GDM1 (cell line): ENCODE results near the gene MAML2.
A peak's percentile ranks its signal among the peaks of the same experiment; 100 is the strongest.

Experiments used
- DNase-seq: peaks from one replicate; lab custom pipeline; 2025; lab: John Stamatoyannopoulos, UW

MAML2 gene

DNA sequence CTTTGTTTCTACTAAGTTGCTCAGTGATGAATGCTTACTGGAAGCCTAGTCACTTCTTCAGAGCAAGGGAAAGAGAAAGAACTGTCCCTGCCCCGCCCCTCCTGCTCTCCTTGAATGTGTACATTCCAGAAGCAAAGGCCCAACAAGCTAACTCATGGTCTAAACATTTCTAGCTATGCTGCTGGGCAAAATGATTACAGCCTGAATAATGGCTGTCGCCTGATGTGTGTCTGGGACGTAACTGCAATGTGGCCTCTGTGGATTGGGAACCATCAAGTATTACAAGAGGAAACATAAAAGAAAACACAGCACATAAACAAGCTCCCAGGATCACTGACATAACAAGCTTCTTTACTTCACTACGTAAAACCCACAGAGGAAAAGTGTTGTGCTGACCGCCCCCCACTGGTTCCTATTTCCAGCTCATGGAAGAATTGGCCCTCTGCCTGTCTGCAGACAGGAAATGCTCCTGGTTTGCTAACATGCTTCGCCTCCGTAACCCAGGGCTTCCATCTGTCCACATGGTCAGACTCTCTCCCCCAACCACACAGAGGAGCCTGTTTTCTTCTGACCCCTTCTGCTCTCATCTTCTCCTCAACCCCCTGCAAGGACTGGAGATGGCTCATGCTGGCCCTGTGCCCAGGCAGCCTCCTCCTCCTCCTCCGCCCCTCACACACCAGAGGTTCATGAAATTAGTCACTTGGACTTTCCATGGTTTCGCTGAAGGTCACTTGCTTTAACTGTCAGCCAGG lies 187.2 kb downstream of the MAML2 start:
- DNase-seq: no peak

DNA sequence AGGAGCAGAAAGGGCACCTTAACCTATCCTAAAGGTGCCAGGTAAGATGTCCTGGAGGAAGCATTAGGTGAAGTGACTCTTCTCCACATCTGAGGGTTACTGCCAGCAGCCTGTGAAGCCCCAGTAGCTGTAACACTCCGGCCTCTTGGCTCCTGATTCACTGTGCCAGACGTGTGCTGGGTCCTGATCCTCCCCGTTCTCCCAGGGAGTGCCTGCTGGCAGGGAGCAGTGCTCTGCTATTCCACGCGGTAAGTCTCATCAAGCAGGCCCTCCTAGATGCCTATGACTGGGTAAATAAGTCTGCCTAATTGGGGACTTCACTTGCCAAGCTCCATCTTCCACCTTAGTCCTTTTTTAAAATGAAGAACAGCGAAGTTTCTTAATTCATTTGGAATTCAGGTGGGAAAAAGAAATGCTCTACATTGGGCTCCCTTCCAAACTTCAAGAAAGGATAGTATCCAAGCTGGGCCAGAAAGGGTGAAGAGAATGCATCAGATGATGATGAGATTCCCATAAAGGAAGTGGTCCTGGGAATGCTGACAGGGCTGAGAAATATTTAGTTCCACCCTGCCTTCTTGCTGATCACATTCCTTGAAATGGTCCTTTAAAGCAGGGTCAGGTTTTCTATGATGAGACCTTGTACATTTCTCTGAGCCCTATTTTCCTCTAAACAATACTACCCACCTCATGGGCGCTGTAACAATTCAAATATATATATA lies 188.0 kb downstream of the MAML2 start:
- DNase-seq: no peak

DNA sequence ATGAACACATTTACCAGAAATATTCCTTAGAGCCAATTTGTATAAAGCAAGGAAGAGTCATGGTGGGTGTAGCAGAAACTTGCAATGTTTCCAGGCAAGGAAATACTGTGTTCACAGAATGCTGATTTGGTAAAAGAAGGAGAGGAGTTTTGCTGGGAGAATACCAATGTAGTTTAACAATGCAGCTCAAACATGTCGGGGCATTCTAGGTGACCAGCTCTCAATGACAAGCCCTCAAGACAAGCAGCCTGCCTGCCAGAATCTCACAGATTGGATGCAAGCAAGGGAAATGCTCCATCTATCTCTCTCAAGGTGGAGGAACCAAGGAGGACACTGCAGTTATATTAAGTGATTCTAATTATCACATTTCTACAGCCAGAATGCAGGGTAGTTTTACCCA lies 190.4 kb downstream of the MAML2 start:
- DNase-seq: no peak

DNA sequence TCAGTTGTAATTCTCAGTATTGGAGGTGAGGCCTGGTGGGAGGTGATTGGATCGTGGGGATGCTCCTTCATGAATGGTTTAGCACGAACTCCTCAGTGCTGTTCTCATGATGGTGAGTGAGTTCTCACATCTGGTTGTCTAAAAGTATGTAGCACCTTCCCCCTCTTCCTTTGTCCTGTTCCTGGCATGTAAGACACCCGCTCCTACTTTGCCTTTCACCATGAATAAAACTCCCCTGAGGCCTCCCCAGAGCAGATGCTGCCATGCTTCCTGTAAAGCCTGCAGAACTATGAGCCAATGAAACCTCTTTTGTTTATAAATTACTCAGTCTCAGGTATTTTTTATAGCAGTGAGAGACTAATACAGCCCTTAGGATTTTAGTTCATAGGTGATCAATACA lies 191.5 kb downstream of the MAML2 start:
- no peak for DNase-seq

DNA sequence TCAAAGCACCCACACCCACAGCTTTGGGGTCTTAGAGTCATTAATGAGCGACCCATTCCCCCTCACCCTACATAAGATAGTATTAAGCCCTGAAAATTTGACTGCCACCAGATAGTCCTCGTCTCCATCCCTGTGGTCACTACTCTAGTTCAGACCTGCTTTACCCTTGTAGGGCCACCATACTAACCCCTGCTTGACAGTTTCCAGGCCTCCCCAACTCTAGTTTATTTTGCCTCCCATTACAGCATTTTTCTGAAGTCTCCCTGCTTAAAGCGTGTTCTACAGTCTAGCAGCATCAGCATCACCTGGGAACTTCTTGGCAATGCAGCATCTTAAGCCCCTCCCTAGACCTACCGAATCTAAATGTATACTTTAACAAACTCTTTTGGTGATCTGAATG lies 192.4 kb downstream of the MAML2 start:
- DNase-seq: no peak

DNA sequence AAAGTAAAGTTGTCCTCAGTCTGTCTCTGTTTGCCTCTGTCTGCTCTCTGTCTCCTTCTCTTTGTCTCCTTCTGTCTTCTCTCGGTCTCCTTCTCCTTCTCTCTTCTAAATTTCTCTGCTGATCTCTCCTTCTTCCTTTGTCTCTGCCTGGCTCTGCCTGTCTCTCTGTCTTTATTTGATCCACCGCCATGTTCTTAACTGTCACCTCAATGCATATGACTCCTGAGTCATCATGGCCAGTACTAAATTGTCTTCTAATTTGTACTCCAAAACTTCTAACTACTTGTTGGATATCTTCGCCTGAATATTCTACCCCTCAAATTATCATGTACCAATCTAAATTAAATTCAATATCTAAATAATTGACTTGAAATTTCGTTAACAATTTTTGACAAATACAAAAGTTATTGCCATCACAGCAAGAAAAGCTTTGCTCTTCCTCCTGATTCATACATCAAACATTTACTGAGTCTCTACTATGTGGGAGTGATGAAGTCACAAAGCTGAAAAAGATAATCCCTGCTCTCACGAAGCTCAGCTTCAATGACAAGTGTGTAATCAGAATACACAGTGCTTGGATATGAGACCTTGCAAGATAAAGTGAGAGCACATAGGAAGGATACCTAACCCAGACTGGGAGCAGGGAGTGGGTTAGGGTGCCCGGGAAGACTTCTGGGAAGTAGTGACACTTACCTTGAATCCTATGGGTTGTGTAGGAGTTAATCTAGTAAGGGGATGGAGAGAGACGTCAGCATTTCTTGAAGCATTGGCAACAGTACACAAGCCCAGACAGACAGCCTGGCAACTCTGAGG lies 193.0 kb downstream of the MAML2 start:
- DNase-seq: no peak

DNA sequence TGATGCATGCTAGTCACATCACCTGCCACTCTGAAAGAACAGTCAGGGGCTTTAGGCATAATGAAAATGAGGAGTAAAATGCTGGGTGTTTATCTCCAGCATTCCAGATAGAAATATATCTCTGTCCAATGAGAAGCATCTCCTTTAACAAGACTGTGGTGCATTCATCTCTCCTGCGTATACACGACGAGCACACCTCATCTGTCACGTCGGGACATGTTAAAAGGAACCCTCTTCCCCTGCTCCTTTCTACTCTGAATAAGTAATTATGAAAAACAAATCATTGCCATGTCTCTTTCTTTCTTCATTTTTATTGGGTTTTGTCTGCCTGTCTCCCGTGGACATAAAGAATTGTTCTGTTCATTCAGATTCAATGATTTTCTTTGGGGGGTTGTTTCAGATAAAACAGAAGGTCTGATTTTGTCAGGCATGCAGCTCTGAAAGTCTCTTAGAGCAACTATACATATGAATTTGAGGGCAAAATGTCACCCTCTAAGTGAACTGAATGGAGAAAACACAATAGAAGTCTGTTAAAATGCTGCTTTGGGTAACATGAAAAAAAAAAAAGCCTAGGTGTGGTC lies 195.0 kb downstream of the MAML2 start:
- DNase-seq: no peak

DNA sequence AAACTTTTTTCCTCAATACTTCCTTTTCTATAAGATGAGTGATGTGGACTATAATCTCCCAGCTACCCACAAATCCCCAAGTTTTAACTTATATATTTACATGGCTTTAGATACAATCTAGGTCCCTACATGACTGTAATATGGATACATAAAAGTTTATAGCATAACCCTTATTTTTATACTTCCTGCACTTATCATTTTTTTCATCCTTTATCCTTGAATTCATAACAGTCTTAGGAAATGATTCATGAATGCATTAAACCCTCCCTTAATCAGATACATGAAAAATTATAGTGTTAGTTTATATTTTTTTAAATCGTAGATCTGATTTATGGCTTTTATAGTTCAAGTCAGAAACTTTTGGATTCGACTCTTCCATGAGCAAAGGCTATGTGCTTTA lies 195.8 kb downstream of the MAML2 start:
- no peak for DNase-seq

DNA sequence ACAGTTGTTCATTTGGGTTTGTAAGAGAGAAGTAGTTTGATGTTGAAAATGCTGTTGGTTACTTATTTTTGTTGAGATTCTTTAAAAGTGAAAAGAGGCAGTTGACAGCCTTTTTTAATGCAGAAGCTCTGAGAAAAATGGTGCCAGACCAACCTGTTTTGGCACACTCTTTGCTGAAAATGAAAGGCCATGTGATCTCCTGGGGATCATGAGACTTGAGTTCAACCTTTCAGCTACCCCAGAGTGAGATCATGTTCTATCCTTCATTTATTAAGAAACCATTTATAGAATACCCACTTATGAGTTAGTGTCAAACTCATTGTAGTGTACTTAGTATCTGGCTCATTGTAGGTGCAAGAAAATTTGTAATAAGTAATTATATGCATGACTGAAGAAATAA lies 196.2 kb downstream of the MAML2 start:
- no peak for DNase-seq

DNA sequence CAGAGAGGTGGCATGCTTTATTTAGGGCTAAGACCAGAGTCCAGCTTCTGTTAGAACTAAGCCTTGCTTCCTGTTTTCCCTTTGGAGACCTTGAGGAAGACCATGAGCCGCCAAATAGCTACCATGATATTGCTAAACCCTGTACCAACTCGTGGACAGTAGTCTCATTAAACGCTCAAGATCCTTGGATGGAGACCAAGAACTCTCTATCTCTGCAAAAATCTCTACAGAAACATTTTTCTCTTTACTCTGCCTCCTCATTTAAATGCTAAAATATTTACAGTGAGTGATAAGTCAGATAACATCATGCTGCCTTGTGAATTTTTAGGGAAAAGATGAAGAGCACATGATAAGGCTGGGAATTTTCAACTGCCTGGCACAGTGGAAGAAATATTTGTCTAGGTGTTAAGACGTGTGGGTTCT lies 197.8 kb downstream of the MAML2 start:
- no peak for DNase-seq

DNA sequence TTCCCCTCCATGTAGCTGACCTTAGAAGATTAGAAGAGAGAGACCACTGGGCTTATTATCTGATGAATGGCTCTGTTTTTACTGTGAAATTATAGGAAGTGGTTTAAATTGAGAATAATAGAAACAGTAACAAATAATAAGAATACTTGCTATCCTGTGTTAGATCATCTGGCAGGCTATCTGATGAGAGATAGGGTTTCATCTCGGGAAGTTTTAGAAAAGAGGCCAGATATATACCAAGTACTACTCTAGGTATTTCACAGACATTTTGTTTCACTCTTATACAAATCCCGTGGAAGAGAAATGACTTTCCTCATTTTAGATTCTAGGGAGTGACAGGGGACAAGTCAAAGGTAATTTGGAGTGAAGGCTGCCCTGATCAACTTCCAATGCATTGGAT lies 198.4 kb downstream of the MAML2 start:
- no peak for DNase-seq

DNA sequence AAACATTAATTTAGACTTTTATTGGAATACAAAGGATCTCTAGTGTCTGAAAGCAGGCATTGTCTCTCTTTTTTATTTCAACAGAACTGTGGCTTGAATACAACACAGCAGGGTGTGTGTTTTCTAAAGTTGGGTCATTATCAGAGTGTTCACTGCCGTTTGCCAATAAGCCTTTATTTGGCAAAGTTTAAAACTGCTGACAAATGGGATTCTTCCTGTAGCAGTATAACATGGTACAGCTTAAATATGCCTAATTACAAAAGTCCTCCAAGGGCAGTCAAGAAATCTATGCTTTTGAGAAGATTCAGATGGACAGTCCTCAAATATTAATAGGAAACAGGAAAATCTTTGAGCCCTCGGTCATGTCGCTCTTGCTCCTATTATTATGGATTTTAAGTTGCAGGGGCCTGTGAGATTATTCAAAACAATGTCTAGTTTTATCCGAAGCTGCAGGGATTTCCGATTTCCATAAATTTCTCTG lies 199.9 kb downstream of the MAML2 start:
- no peak for DNase-seq

DNA sequence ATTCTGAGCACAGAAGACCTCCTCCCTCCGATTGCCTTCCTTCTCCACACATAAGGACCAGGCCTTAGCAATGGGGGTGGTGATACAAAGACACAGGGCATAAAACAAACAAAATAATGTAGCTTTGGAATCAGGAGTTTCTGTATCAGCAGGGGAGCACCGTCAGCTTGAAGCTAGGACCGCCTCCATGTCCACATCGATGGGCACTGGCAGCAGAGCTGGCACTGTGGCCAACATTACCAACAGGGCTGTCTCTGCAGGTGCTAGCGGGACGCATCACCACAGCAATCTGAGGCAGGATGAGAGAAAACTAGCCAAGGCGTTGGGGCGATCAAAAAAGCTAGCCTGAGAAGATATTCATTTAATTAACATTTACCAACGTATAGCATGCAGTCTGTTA lies 201.4 kb downstream of the MAML2 start:
- no peak for DNase-seq

DNA sequence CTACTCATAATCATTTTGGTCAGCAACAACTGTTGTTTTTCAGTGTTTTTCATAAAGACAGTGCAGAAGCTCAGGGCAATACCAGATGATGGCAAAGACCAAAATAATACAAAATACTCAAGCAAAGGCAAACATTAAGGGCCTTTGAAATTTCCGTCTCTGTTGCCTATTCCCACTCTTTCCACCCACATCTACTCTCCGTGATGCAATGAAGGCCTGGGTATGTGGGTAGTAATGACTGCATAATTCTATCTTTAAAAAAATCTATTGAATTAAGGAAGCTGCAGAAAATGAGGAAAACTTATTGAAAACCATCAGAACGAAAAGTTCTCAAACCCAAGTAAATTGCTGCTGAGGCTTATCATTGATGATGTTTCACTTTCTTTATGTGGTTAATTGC lies 203.3 kb downstream of the MAML2 start:
- DNase-seq: no peak

DNA sequence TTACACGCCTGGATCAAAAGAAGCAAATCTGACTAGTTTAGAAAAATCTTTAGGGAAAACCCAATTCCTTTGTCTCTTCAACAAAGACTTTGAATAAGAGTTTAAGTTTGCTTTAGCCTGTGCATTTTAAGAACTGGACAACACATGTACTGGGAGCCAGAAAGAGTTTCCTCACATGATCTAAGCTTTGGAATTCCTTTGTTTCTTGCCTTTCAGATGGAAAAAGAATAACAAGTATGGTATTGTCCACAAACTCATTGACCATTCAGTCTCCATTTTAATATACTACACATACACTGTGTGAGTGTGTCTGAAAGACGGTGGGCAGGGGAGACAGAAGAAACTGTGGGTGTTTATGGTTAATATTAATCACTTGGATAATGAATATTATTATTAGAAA lies 205.6 kb downstream of the MAML2 start:
- DNase-seq: no peak

DNA sequence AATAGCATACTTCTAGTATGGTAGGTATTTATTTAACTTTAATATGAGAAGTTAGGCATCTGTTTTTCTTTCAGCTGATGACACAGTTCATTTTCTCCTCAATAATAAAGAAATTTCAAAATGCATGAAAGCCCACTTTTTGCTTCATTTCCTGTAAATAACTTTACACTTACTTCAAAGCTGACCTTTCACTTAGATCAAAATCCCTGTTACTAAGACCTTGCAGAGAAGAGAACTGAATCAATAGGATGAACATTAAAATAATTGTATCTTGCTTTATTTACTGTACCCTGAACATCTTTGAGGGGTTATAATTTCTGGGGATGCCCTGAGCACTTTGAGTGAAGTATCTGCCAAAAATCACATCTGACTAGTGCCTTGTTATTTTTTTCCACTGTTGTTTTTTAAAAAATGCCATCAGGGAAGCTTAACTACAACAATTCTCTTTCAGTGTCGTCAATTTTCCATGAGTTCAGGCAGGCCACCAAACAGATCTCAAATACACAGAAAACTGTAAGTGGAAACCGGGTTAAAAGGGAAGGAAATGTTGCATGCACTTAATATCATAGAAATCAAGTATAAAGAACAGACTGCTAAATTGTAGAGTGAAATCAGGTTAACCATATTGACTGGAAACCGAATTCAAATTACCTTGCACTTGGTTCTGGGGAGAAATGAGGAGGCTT lies 206.2 kb downstream of the MAML2 start:
- no peak for DNase-seq

DNA sequence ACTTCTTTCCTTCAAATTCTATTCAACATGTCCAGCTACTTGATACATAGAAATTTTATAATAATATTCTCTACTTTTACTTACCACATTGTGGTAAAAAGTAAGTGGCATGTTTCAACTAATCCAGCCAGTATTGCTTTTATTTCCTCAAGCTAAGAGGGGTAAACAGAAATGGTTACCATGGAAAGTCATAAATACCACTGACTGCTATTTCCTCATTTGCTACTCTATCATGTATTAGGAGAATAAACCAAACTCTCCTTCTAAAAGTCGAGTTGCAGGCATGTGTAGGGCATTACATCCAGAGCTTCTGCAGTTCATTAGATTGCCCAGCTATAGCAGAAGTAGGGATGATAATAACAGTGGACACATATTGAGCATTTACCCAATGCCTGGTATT lies 208.4 kb downstream of the MAML2 start:
- peak; percentile 13 for DNase-seq

DNA sequence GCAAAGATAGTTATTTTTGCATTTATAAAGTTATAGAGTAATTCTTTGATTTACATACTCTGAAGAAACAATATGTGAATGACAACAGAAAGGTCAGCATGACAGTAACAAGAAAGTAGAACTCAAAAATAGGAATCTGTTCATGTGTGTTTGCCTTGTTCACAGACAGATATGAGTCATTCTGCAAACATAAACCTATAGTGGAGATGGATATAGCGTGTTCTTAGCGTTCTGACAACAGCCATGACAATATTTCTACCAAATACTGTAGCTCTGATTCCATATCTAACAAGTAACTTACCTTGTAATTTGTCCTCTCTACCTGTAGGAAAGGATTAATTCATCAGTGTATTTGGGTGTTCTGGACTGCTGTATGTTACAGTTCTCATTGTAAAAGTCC lies 210.6 kb downstream of the MAML2 start:
- DNase-seq: no peak

DNA sequence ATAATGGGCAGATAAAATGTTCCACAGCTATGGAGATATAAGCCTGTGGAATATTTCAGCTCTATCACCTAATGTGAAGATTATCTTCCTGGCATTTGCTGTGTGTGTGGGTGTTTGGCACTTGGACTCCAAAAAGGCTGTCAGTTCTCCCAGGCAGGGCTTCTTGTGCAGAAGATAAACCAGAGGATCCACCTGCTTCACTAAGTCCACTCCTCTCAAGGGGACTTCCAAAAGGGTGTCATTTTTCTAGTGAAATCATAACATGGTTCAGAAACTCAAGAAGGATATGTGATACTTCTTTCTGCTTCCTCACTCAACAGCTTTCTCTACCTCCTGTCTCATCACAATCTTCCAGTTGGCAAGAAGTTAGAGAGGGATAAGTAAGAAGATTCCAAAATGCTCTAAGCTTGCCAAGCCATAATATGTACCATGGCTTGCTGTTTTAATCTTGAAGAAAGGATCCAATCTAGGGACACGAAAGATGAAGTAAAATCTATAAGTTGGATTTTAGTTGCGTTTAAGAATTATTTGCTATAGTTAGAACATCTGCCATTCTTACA lies 212.9 kb downstream of the MAML2 start:
- DNase-seq: no peak

DNA sequence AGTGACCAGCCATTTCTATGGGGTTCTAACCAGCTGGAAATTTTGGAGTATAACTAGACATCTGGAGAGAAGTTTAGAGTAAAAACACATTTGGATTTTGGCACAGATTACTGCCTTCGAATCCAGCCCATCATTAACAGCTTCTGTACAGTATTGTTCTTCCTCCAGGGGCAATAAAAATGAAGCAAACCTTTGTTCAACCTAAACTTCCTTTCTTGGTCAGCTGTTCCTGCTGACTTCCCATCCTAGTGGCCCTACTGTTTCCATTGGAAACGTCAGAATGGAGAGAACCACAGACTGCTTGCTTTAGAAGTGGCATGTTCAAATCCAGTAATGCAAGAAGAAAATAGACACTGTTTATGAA lies 215.4 kb downstream of the MAML2 start:
- no peak for DNase-seq

DNA sequence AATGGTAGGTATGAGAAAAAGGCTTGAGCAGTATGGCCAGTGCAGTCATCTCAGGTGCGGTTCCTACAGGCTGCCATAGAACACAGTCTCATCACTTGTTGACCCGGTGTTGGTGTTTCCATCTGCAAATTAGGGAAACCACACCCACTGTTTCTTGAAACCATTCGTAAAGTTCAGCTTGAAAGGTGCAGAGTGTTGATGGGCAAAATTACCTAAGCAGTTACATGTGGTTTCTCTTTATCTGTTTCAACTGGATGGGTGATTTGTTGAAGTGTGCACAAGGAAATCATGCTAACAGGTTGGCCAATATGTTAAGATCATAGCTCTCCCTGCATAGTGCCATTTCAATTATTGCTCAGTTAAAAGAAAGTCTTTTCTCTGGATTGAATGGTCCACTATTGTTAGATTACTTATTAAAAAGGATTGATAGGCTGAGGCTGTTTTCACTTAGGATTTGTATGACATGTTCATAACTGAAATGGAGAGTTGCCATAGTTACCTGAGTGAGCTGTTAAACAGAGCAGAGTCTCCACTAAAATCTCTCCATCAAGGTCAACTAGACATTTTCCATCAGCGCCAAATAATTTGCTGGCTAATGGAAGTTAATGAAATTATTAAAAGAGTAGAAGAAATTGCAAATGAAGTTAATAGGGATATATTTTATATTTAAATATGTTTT lies 215.9 kb downstream of the MAML2 start:
- no peak for DNase-seq
